ENCODE data around the gene KDELR3. TPM values are rescaled to one million over a fixed set of nuclear protein-coding genes. Genes with fewer than 3 reads are reported as not detected.

The KDELR3 gene
- total RNA-seq, 1 experiment from 2014 or later: 11.6 TPM

DNA sequence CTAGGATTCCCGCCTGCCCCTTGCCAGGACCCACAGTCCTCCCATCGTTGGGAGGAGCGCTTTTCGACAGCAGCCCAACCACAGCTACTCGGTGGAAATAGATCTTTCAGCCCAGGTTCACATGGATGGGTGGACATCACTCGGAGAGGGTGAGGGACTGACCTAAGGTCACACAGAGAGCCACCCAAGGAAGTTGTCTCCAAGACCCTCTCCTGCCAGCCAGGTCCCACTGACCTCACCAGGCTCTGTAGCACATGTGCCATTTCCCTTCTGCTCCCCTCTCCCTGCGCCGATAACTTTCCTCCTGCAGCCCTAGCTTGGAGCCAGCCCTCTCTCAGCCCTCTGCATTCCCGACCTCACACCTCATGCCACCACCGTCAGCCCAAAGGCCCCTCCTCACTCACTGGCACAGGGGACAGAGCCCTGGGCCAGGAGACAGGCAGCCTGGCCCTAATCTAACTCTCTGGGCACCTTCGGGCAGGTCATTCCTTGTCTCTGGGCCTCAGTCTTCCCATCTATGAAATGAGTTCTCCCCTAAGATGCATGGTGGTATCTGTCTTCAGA is 17.6 kb upstream of the KDELR3 start:
- Histone ChIP-seq H3K27me3 (ENCODE audit: control insufficient read depth, insufficient read depth, low read length) (no peaks in the 10 kb centered on the region), H3K4me1 (ENCODE audit: control insufficient read depth, insufficient read depth, low read length) (no peaks in the 10 kb centered on the region), H3K36me3 (ENCODE audit: control insufficient read depth, insufficient read depth, low read length) (no peaks in the 10 kb centered on the region), H3K9me3 (ENCODE audit: control insufficient read depth, insufficient read depth, low read depth, low read length) (no peaks in the 10 kb centered on the region), H3K4me3 (ENCODE audit: low read depth in 2 of 2, low read length in 2 of 2) (no peak overlapping the region), H3K27ac (ENCODE audit: low read length) (no peak overlapping the region)
- no peak for DNase-seq (ENCODE audit: low read depth, low spot score)
- in situ Hi-C loops (cut with HindIII; ENCODE audit: low pct_unique_long_range_greater_than_20kb, low sequenced_read_pairs): no loop called here
- BruUV-seq (replicated peaks): no TSS peak
- ChIA-PET POLR2A (no interaction called here), CTCF (no interaction called here)
- no peak for ATAC-seq
- TF ChIP-seq, protein P1, sequence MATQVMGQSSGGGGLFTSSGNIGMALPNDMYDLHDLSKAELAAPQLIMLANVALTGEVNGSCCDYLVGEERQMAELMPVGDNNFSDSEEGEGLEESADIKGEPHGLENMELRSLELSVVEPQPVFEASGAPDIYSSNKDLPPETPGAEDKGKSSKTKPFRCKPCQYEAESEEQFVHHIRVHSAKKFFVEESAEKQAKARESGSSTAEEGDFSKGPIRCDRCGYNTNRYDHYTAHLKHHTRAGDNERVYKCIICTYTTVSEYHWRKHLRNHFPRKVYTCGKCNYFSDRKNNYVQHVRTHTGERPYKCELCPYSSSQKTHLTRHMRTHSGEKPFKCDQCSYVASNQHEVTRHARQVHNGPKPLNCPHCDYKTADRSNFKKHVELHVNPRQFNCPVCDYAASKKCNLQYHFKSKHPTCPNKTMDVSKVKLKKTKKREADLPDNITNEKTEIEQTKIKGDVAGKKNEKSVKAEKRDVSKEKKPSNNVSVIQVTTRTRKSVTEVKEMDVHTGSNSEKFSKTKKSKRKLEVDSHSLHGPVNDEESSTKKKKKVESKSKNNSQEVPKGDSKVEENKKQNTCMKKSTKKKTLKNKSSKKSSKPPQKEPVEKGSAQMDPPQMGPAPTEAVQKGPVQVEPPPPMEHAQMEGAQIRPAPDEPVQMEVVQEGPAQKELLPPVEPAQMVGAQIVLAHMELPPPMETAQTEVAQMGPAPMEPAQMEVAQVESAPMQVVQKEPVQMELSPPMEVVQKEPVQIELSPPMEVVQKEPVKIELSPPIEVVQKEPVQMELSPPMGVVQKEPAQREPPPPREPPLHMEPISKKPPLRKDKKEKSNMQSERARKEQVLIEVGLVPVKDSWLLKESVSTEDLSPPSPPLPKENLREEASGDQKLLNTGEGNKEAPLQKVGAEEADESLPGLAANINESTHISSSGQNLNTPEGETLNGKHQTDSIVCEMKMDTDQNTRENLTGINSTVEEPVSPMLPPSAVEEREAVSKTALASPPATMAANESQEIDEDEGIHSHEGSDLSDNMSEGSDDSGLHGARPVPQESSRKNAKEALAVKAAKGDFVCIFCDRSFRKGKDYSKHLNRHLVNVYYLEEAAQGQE (IDR thresholded peaks at IDR 0.05; ENCODE audit: insufficient read depth in 1 of 2, low read depth in 2 of 2, low read length in 1 of 2): no peak
- no peak for TF ChIP-seq SIN3A (IDR thresholded peaks at IDR 0.05; ENCODE audit: borderline replicate concordance, insufficient read depth, low read depth, low read length)
- intact Hi-C loops (cut with micrococcal nuclease; ENCODE audit: unreplicated experiment): no loop called here

DNA sequence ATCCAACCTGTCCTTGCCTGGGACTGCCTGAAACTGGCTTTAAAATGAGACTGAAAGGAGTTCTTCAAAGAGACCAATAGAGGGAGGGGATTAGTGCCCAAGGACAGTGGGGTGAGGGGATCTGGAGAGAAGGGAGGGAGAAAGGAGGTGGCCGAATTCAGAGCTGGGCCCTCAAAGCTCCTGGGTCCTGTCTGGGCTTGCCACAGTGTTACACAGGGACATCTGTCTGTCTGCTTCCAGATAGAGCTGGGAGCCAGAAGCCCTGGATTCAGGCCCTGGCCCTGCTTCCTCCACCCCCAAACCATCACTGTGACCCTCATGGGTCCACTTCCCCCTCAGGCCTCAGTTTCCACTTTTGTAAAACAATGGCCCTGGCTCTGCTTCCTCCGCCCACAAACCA is 16.5 kb upstream of the KDELR3 start:
- in situ Hi-C loops (cut with HindIII; ENCODE audit: low pct_unique_long_range_greater_than_20kb, low sequenced_read_pairs) (no loop called here), intact Hi-C loops (cut with micrococcal nuclease; ENCODE audit: unreplicated experiment) (no loop called here)
- DNase-seq (ENCODE audit: low read depth, low spot score): no peak
- Histone ChIP-seq H3K27me3 (ENCODE audit: control insufficient read depth, insufficient read depth, low read length) (no peaks in the 10 kb centered on the region), H3K36me3 (ENCODE audit: control insufficient read depth, insufficient read depth, low read length) (no peaks in the 10 kb centered on the region), H3K4me3 (ENCODE audit: low read depth in 2 of 2, low read length in 2 of 2) (no peak overlapping the region), H3K9me3 (ENCODE audit: control insufficient read depth, insufficient read depth, low read depth, low read length) (no peaks in the 10 kb centered on the region), H3K27ac (ENCODE audit: low read length) (no peak overlapping the region), H3K4me1 (ENCODE audit: control insufficient read depth, insufficient read depth, low read length) (no peaks in the 10 kb centered on the region)
- TF ChIP-seq, protein P1 (IDR thresholded peaks at IDR 0.05; ENCODE audit: insufficient read depth in 1 of 2, low read depth in 2 of 2, low read length in 1 of 2): no peak
- TF ChIP-seq, protein P2, sequence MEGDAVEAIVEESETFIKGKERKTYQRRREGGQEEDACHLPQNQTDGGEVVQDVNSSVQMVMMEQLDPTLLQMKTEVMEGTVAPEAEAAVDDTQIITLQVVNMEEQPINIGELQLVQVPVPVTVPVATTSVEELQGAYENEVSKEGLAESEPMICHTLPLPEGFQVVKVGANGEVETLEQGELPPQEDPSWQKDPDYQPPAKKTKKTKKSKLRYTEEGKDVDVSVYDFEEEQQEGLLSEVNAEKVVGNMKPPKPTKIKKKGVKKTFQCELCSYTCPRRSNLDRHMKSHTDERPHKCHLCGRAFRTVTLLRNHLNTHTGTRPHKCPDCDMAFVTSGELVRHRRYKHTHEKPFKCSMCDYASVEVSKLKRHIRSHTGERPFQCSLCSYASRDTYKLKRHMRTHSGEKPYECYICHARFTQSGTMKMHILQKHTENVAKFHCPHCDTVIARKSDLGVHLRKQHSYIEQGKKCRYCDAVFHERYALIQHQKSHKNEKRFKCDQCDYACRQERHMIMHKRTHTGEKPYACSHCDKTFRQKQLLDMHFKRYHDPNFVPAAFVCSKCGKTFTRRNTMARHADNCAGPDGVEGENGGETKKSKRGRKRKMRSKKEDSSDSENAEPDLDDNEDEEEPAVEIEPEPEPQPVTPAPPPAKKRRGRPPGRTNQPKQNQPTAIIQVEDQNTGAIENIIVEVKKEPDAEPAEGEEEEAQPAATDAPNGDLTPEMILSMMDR (IDR thresholded peaks at IDR 0.05): no peak
- TF ChIP-seq SIN3A (IDR thresholded peaks at IDR 0.05; ENCODE audit: borderline replicate concordance, insufficient read depth, low read depth, low read length) (no peak), TCF7L2 (IDR thresholded peaks at IDR 0.05; ENCODE audit: low read depth, low read length) (no peak), POLR2AphosphoS5 (IDR thresholded peaks at IDR 0.05; ENCODE audit: low read depth, low read length) (no peak)
- BruUV-seq (replicated peaks): no TSS peak
- ChIA-PET CTCF (interaction anchor here (0.6 kb wide), 1 partner anchor 16 kb away, joined by 3 read pairs; no protein-coding TSS in a partner anchor), POLR2A (interaction anchor here (0.6 kb wide), 2 partner anchors 13 to 576 kb away, joined by 3 to 4 read pairs; no protein-coding TSS in a partner anchor)
- ATAC-seq: no peak

Measured in Panc1 (cell line).